ENCODE measurements around the gene DPP10.

DPP10 gene

DNA sequence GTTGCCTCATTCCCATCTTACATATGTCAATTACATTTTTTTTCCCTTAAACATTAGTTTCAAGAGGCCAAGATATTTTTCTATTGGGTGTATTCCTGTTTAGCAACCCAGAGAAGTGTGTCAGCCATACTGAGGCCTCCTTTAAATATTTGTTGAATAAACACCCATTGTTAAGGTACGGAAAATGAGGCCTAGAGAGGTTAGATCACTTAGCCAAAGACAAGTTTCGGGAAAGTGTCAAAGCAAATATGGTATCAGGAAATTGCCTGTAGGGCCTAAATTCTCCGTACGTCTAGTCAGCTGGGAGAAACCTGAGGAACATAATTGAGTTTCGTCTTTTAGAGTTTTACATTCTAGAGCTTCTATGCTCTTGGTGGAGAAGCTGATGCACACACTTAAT lies 1138.3 kb downstream of the DPP10 start:
- DNase-seq, result no peak

DNA sequence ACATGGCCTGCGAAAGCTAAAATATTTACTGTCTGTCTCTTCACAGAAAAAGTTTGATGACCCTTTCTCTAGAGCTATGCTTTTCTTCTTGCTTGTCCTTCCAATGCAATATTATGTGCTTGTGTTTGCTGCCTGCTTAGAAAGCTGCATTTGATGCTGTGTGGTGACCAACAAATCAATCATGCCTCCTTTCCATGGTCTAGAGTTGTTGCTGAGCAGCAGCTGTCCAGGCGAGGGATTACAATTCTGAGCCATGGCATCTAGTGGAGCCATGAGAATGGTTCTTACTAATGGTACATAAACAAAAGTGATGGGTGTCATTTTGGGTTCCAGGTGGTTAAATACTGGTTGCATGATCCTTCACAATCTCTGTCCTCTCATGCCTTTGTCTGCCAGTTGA lies 1142.1 kb downstream of the DPP10 start:
- no peak for DNase-seq

DNA sequence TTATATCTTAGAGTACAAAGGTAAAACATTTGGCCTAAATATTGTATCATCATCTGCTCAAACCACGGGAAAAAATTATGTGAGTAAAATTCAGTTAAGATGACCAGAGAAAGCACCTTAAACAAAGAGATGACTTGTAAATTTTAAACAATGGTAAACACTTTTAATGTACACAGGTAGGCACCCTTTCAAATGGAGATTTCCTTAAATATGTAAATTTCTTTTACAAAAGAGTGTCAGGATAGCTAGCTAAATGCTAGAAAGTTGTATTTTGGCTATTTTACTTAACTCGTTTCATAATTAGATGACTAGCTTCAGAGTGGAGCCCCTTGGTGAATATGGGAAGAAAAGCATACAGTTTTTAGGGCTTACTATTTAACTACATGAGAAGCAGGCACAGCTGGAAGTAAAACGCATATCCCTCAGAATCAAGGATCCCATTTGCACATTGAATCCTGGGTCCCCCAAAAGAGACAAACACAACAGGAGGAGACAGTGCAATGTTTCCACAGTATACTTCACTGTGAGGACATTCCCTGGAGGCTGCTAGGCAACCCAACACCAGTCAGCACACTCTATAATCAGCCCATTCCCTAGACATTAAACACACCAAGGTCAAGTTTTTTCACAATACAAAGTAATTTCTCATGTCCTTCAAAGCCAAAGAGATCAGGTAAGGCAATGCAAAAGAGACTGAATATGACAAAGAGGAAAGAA lies 1154.4 kb downstream of the DPP10 start:
- DNase-seq, result no peak

GRCh38 chr2:115603285-115603684 lies 1160.8 kb downstream of the DPP10 start:
- no peak for DNase-seq

GRCh38 chr2:115606350-115606749 lies 1163.9 kb downstream of the DPP10 start:
- no peak for DNase-seq

DNA sequence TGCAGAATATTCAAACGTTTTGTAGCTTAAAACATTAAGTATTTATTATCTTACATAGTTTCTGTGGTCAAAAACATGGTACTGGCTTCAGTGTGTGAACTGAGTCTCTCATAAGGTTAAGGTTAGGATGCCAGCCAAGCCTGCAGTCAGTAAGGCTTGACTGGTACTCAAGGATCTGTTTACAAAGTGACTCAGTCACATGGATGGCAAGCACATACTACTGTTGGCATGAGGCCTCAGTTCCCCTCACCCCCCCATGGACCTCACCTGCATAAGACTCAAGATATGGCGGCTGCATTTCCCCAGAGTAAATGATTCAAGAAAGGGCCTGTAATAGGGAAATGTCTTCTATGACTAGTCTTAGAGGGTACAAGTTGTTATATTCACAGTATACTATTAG lies 1167.5 kb downstream of the DPP10 start:
- DNase-seq, result no peak

GRCh38 chr2:115610888-115611287 lies 1168.4 kb downstream of the DPP10 start:
- DNase-seq, result no peak

- DNase-seq, result no peak
Measured at GRCh38 chr2:115624332-115624731, 1181.9 kb downstream of the DPP10 start.

- no peak for DNase-seq
Measured at GRCh38 chr2:115634578-115634977, 1192.1 kb downstream of the DPP10 start.

DNA sequence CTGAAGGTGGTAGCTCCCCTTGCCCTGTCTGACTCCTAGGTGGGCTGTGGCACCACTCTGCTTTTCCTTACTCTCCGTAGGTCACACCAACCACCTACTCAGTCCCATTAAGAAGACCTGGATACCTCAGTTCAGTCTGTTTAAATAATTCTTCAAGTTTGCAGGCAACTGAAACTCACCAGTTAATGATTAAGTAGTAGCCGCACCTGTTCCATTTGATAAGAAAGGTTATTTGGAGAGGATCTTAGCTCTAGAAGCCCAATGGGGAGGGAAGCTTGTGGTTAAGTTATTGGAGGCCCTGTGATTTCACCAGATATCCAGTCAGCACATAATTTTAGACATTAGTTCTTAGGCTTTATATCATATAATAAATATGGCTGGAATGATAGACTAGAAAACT lies 1193.0 kb downstream of the DPP10 start:
- DNase-seq, result no peak

- no peak for DNase-seq
Measured at GRCh38 chr2:115649731-115650130, 1207.3 kb downstream of the DPP10 start.

DNA sequence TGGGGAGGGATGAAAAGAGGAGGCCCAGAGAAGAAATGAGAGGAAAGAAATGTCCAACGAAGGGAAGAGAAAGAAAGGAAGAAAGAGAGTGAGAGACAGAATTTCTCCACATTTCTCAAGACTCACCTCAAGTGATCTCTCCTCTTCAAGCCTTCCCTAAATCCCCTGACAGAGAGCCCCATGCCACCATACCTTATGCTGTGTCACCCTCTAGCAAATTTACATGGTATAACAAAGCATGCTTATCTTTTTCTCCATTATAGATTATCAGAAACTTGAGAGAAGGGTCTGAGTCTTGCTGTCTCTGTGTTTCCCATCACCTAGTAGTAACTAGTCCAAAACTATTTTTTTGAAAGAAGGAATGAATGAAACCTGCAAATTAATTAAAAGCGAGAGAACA lies 1208.4 kb downstream of the DPP10 start:
- no peak for DNase-seq

- DNase-seq, result no peak
Measured at GRCh38 chr2:115652652-115653051, 1210.2 kb downstream of the DPP10 start.

- DNase-seq, result no peak
Measured at GRCh38 chr2:115654362-115654761, 1211.9 kb downstream of the DPP10 start.

GRCh38 chr2:115678129-115678528 lies 1235.7 kb downstream of the DPP10 start:
- DNase-seq, result no peak

- no peak for DNase-seq
Measured at GRCh38 chr2:115684345-115684744, 1241.9 kb downstream of the DPP10 start.

DNA sequence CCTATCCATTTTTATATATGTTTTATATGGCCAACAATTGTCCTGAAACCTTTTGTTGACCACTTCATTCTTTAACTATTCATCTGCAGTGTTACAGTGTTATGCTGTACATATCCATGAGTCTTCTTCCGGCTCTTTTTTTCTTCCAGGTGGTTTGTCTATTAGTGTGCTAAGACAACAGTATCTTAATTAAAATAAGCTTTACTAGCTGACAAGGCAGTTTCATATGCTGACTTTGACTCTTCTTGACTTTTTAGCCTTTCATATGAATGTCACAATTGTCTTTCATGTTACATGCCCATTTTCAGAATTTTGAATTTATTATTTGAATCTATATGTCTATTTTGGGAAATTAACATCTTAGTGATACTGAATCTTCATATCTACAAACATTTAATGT lies 1249.0 kb downstream of the DPP10 start:
- DNase-seq, result no peak

- DNase-seq, result no peak
Measured at GRCh38 chr2:115694651-115695050, 1252.2 kb downstream of the DPP10 start.

GRCh38 chr2:115733190-115733775 lies 1290.8 kb downstream of the DPP10 start:
- no peak for DNase-seq

GRCh38 chr2:115738111-115738510 lies 1295.7 kb downstream of the DPP10 start:
- no peak for DNase-seq

DNA sequence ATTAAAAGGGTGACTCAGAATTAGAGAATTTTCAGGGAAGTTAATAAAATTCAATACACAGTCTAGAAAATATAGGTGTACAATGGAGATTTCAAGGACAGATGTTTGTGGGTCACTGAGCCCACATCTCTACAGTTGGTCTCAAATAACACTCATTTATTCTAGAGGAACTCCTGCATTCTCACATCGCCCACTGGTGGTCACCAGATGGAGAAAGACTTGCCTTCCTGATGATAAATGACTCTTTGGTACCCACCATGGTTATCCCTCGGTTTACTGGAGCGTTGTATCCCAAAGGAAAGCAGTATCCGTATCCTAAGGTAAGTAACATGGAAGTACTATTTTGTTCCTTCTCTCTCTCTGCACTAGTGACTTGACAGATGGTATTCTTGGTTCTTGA lies 1297.1 kb downstream of the DPP10 start:
- no peak for DNase-seq

- DNase-seq, result no peak
Measured at GRCh38 chr2:115746151-115746550, 1303.7 kb downstream of the DPP10 start.

GRCh38 chr2:115757286-115757685 lies 1314.8 kb downstream of the DPP10 start:
- no peak for DNase-seq

DNA sequence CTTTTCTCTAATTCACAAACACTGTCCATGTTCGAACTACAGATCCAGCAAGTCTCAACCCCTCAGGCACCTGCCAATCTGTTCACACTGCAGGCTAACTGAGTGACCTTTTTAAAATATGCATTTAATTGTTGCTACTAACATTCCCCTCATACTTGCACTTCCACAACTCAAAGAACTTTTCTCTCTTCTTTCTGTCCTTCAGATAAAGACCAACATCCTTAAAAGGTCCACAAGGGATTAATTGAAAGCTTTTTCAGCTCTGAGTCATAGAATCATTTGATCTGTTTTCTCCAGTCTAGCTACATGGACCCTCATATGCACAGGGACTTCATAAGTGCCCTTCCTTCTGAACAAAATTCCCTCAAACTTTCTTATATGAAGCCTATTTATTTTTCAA lies 1321.2 kb downstream of the DPP10 start:
- no peak for DNase-seq

DNA sequence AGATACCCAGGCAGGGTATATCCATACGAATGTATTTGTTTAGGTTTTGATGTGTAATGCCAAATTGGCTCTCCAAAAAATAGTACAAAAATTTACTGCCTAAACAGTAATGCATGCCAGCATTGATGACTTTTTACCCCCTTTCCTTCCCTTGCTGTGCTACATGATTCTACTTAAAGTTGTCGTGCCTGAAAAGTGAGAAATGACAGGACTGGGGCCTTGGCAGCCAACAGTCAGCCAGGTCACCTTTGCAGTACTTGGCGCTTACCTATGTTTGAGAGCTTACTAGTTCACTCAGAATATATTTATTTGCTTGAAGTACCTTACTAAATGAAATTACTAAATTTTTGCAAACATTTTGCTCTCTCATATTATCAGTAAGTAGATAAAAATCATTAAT lies 1329.1 kb downstream of the DPP10 start:
- DNase-seq, result no peak

All from fibroblast of skin of back (primary cell).